GM19395 (cell line): ENCODE results near the gene COPS3.
A peak's percentile ranks its signal among the peaks of the same experiment; 100 is the strongest.

Experiments
- ATAC-seq: cut with Tn5 transposase; IDR thresholded peaks from one replicate; pipeline ENCODE4 v1.9.1; 2021; ENCODE audit warnings: mild to moderate bottlenecking, moderate library complexity; ENCODE audit not compliant: unreplicated experiment

Gene COPS3

GRCh38 chr17:17223736-17224135 is 57.3 kb downstream of the COPS3 start:
- ATAC-seq: no peak

DNA sequence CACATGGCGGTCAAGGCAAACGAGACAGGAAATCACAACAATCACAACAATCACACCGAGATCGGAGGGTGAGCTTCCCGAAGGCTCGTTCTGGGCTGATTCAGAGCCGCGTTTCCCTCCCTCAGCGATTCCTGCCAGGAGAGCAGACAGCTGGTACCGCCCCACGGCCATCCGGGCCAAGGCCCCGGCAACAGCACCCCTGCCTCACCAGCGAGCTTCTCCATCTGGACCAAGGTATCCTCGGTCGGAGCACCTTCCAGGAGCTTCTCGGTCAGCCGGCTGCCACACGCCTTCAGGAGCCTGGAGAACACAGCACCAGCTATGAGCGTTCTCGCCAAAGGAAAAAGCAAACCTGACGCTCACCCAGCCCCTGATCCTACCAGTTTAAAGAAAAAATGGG is 59.7 kb downstream of the COPS3 start:
- ATAC-seq: no peak

- ATAC-seq: no peak
Observed at GRCh38 chr17:17220529-17220928, 60.5 kb downstream of the COPS3 start.

GRCh38 chr17:17217995-17218394 is 63.1 kb downstream of the COPS3 start:
- no peak for ATAC-seq

GRCh38 chr17:17216776-17217175 is 64.3 kb downstream of the COPS3 start:
- ATAC-seq: no peak

DNA sequence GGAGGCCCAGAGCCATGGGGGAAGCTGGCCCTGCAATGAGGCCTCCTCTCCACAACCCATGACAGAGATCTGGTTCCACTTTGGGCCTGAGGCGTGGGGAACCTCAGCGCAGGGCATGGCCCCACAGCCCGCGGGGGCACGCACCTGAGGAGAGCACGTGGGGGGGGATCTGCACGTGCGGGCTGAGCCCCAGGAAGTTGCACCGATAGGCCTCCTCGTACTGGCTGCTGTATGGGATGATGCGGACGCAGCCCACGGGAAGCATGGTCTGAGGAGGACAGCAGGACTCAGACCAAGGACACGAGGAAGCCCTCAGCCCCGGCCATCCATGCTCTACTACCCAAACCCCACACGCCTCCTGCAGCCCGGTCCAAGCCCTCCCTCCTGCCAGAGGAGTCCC is 64.8 kb downstream of the COPS3 start:
- ATAC-seq: no peak

GRCh38 chr17:17215575-17215974 is 65.5 kb downstream of the COPS3 start:
- no peak for ATAC-seq

DNA sequence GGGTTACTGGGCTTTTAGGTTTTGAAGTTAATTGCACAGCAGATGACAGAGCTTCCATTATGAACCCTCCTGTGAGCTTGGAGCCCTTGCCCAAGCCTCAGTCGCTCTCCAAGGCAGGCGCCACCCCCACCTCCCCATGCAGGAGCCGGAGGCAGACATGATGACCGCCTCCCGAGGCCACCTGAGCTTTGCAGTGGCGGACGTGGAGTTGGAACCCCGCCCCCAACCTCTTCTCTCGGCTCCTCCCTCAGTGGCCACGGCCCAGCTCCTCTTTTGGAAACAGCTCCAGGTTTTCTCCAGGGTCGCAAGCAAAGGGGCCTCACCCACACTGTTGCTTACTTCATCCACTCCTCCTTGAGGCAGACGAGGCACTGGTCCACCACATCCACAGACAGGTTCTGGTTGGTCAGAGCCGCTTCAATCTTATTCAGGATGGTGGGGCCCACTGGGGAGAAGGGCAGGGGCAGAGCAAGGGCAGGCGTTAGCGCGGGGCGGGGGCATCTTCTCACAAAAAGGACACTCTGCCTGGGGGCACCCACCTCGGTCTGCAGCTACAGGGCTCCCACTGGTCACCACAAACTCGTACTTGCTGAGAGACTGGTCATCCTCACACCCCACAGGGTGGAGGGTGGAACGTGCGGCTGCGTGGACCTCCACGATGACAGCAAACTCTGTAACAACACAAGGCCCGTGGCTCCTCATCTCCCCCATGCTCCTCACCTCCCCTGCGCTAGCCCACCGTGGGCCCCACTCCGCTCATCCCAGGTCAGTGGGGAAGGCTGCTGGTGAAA is 66.2 kb downstream of the COPS3 start:
- no peak for ATAC-seq

- ATAC-seq: no peak
Observed at GRCh38 chr17:17213775-17214174, 67.3 kb downstream of the COPS3 start.

- no peak for ATAC-seq
Observed at GRCh38 chr17:17207998-17208397, 73.0 kb downstream of the COPS3 start.

- ATAC-seq: no peak
Observed at GRCh38 chr17:17206913-17207335, 74.1 kb downstream of the COPS3 start.

DNA sequence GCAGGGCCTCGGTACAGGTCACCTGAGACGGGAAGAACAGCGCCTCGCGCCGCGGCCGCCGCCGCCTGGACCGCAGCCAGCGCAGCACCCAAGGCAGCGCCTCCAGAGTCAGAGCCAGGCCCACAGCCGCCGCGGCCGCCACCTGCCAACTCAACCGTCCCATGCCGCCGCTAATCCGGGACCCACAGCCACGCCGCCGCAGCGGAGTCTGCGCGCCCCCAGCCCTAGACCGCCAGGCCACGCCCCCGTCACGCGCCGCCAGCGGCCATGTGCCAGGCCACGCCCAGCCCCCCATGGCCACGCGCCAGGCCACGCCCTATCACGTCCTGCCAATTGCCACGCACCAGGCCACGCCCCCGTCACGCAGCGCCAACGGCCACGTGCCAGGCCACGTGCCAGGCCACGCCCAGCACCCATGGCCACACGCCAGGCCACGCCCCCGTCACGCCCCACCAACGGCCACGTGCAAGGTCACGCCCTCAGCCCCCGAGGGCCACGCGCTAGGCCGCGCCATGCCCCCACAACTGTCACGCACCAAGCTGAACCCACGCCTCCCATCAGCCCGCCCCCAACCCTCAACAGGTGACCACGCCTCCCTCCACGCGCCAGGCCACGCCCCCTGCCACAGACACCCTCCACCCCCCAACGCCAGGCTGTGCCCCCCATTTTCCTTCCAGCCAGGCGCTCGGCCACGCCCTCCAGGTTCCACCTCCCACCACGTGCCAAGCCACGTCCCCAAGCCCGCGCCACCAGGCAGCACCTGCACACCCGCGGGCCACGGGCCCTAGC is 74.7 kb downstream of the COPS3 start, which contains the start of gene PLD6:
Gene PLD6 (minus strand): TSS at position 210 of the 789 bp plus-strand sequence. CDS start 47 bp downstream, at position 163.
- peak; percentile 65 for ATAC-seq

DNA sequence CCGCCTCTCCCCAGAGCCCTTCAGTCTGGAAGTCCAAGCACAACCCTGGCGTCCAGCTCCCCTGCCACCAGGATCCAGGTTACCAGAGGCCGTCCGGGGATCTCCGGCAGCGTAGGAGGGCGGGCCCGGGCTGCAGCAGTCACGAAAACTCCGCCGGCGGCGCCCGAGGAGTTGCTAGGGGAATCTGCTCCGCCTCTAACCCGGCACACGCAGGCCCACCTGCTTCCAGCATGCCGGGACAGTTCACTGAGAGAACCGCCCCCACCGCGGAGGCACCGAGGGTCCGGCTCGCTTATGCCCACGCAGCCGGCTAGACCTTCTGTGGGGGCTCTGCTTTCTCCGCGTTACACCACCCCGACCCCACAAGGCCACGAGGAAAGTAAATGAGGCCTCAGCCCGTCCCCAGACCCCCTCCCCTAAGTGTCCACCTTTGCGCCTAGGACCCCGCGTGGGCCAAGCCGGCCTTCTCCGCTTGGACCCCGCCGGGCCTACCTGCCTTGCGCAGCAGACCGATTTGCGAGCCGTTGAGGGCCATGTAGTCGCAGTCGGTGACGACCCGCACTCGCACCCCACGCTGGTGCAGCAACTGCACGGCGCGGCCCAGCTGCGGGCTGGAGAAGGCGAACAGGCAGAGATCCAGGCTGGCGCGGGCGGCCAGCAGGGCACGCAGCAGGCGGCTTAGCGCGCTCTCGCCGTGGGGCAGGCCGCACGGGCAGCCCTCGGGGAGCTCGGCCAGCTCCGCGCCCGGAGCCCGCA is 75.5 kb downstream of the COPS3 start:
- no peak for ATAC-seq

- ATAC-seq: no peak
Observed at GRCh38 chr17:17204635-17205231, 76.3 kb downstream of the COPS3 start.

DNA sequence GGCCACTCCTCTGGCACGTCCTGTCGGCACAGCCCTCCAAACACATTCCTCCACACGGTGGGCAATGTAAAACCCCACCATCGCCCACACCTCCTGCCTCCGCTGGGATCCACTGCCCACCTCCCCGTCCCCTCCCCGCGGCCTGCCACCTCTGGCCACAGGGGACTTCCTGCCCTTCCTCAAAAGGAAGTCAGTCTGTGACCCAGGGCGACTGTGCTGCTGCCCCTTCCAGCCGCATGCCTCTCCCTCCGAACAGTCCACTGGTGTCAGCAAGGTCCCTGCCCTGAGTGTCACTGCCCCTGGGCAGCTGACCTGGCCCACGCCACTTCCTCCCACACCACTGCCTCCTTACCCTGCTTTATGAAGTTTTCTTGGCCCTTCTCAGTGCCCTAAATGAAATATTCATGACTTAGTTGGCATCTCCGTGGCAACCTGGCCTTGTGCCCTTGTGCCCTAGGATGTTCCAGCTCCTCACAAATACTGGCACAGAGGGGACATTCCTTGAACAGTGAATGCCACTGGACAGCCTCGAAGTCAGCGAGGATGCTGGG is 76.9 kb downstream of the COPS3 start:
- no peak for ATAC-seq

GRCh38 chr17:17203173-17203730 is 77.8 kb downstream of the COPS3 start:
- no peak for ATAC-seq

GRCh38 chr17:17201907-17202306 is 79.1 kb downstream of the COPS3 start:
- ATAC-seq: no peak

- no peak for ATAC-seq
Observed at GRCh38 chr17:17201271-17201670, 79.8 kb downstream of the COPS3 start.

- ATAC-seq: no peak
Observed at GRCh38 chr17:17200831-17201230, 80.2 kb downstream of the COPS3 start.

GRCh38 chr17:17200311-17200710 is 80.7 kb downstream of the COPS3 start:
- no peak for ATAC-seq
